SK-MEL-5 (cell line): ENCODE data around the gene VPS8. TPM values are rescaled to one million over a fixed set of nuclear protein-coding genes. Genes with fewer than 3 reads are reported as not detected.

Source experiments
- DNase-seq: peaks from one replicate; pipeline ENCODE4 v3.0.0-alpha.2; 2016; ENCODE audit warnings: low read depth, low spot score
- in situ Hi-C: cut with HindIII; loops from 2 replicates; pipeline ENCODE4 v1.10.0; 2016; ENCODE audit warnings: low sequenced_read_pairs, high pct_unique_total_duplicates, low pct_unique_long_range_greater_than_20kb
- polyA plus RNA-seq, 2 experiments: library from polyadenylated mRNA; depleted of rRNA; stranded (reverse); fragments of >200 nt; gene quantifications; 2 replicates each; pipeline ENCODE4 v1.2.3, GENCODE V29; 2015
- total RNA-seq: library from RNA; depleted of rRNA; stranded (reverse); fragments of >200 nt; shearing (Covaris generic); gene quantifications from 2 replicates; pipeline ENCODE4 v1.2.3, GENCODE V29; 2014; rRNA removed

Gene VPS8
- total RNA-seq = 51.5 and 53.0 TPM in 2 replicates
- 23.5 and 34.7 TPM in 2 replicates for polyA plus RNA-seq (2015; cell fraction: cytosol; rRNA removed)
- 128 and 163 TPM in 2 replicates for polyA plus RNA-seq (2015; cell fraction: nucleus; rRNA removed)

DNA sequence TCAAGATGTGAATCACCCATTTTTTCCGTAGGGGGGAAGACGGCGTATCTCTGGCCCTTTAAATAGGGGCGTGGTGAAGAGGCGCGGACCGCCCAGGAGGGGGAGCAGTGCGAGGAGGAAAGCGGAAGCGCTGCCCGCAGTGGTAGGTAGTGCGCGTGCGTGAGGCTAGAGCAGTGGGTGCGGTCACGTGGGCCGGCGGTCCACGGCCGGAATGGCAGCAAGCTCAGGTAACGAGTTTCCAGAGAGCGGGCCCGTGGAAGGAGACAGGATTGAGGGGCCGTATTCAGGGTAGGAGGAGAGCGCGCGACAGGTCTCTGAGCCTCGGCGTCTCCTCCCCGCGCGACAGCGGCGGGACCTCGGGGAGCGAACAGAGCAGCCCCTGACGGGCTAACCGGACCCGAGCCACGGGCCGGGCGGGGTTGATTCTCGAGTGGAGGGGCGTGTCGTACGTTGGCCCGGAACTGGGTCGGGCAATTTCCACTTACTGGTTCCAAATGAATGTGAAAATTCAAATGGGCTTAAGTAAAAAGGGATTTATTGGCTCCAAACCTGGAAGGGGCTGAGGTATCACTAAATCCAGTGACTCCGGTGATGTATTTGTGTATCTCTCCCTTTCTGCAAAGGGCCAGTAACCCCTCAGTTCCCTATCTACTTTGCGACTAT, at the start of gene VPS8:
VPS8 (plus strand) TSS at position 168 of the 663 bp plus-strand sequence. CDS start 12,467 bp downstream, outside the sequence.
- peak; percentile 96 for DNase-seq
- in situ Hi-C loops = no loop called here

- no peak for DNase-seq
- in situ Hi-C loops = no loop called here
These were observed 47.8 kb upstream of the VPS8 start for GRCh38 chr3:184764191-184764590.

DNA sequence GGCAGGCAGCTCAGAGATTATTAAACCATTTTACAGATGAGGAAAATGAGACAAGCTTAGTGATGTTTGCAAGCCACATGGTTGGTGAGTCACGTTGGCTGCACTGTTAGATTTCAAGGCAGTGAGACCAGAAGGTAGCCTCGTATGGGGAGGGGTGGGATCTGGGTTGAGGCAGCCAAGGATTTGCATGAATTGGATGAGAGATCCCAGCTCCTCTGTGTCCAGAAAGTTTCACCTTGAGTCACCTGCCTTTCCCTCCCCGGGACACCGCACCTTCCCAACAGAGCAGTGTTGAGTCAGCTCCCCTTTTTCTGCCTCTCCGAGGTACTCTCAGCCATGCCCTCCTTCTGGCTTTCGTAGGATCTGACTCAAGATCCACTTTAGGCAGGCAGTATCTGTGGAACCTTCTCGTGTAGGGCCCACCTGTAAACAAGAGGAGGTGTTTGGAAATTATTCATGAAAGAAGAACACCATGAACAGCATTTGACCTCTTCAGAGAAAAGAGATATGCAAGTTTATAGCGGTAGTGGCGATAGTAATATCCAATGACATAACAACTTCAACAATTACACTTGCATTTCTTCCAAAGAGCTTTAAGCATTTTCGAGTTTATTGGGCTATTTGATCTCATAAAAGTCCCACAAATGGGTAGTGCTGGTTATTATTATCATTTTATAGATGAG, 46.8 kb upstream of the VPS8 start:
- no peak for DNase-seq
- in situ Hi-C loops = no loop called here

DNA sequence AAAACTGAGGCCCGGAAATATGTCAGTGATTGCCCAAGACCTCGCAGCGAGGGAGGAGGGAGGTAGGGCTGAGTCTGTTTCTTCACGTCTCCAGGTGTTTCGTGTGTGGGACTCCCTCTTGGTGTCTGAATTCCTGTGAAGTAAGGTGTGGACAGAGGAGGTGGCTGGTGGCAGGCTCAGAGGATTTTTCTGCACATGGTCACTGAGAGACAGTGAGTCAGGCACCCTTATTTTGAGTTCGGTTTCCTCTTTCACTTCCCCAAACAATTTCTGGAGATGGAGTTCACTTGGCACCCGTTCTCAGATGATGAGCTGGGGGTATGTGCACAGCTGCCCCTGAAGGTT, 46.3 kb upstream of the VPS8 start:
- in situ Hi-C loops = no loop called here
- DNase-seq = no peak

- in situ Hi-C loops = no loop called here
- peak; percentile 22 for DNase-seq
These were observed 45.3 kb upstream of the VPS8 start for GRCh38 chr3:184766555-184767261.

DNA sequence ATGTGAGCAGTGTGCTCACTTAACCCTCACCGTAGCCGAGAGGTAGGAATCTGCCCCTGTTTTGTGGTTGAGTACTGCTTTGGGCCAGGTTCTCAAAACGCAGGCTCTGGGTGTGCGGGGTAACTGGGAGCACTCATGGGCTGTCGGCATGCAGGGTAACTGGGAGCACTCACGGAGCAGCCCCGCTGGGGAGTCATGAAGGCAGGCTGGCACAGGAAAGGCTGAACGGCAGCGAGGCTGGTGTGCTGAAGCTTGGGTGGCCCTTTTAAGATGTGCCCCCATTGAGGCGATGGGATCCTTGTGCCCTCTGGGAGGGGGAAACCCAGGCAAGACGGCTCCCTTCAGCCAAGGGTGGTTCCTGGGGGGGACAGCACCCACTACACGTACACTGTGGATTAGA, 44.6 kb upstream of the VPS8 start:
- DNase-seq = no peak
- in situ Hi-C loops = no loop called here

GRCh38 chr3:184769382-184770170, 42.4 kb upstream of the VPS8 start:
- in situ Hi-C loops = no loop called here
- no peak for DNase-seq

DNA sequence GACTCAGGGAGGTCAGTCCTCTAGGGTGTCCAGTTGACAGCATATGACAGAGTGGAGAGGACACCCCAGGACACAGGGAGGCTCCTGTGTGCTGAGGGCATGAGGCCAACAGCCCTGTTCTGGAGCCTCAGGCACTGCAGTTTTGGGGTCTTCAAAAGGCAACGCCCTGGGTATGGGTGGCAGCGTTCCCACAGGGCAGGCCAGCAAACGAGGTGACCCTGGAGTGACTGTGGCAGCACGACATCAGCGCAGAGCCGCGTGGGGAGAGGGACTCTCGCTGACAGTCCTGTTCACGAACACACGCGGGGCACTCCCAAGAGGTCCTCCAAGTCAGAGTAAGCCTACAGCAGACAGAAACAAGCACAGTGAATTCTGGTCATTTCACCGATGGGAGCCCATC, 41.4 kb upstream of the VPS8 start:
- in situ Hi-C loops = no loop called here
- no peak for DNase-seq

DNA sequence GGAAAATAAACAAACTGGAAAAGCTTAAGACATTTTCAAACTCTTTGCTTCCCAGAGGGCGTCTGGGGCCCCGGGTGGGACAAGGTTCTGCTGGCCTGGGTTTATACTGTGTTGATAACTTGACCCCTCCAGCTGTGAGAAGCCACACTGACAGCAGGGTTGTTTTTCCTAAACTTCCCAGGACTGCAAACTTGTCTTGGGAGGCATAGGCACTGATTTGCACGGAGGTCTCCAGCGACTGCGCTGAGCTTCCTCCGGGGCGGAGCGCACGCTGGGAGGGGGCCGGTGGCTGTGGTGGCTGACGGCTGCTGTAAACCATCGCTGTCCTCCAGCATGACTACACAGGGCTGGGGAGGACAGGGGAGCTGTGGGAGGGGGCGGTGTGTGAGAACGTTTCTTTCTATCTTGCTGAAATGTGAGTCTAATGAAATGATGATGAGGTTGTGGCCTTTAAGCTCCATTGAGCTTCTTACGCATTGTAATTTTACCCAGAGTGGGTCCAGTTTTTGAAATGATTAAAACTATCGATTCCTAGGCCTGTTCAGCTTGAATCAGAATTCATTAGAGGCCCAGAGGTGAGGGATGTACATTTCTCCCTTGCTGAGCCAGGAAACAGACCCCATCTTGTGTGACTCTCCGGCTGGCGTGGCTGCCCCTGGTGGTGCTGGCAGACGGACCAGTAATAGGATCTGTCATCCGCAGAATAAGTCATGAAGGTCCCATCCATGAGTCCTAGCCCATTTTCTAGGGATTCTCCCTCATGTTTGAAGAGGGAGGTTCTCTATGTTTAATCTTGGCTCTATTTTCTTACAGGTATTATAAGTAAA, 40.5 kb upstream of the VPS8 start:
- in situ Hi-C loops = no loop called here
- no peak for DNase-seq

DNA sequence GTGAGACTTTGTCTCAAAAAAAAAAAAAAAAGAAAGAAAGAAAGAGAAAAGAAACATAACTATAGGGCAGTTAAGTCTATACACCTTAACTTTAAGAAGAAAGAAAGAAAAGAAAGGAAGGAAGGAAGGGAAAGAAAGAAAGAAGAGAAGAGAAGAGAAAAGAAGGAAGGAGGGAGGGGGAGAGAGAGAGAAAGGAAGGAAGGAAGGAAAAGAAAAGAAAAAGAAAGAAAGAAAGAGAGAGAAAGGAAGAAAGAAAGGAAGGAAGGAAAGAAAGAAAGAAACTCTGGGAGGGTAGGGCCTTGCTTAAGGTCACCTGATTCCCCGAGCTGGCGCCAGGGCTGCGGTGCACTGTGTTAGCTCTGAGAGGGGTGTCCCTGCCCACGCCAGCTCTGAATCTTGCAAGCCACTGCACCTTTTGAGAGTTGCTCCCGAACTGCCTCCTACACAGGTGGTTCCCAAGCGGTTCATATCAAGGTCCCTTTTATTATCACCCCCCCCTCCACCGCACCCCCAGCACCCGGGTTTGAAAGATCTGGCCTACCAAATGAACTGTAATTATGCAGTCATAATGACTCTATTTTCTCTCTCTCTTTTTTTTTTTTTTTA, 39.2 kb upstream of the VPS8 start:
- in situ Hi-C loops = no loop called here
- no peak for DNase-seq

DNA sequence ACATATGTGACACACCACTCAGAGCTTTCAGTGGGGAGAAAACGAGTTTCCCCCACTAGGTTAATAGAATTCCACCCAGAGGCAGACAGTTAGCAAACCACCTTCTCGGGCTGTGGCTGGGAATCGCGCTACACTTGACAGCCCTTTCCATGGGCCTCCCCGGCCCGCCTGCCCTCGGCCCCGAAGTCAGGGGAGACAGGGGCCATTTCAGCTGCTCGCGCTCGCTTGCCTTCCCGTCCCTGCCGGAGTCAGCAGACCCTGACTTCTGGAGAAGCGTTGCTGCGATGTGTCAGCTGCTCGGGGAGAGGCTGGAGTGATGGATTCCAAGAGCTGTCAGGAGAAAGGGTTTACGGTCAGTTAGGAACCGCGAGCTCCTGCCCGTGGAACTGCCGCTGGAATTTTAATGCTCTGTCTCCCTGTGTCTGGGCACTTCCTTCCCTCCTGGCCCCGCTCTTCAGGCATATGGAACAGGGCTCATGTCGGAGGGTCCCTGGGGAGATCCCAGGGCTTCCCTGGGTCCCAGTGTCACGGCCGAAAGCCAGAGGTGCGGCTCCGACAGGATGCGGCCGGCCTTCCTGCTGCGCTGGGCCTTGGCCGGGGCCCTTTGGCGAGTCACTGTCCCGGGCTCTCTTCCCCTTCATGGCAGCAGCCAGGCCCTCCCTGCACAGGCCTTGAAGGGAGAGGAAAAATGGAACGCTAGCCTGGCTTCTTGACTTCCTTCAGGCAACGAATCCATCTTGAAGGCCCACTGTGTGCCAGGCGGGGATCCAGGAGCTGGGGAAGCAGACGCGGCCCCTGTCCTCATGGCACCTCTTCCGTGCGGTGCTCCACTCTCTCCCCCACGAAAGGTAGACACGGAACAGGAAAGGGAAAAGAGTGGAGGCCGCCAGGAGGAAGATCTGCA, 38.4 kb upstream of the VPS8 start:
- in situ Hi-C loops = no loop called here
- no peak for DNase-seq

GRCh38 chr3:184776916-184777315, 35.0 kb upstream of the VPS8 start:
- in situ Hi-C loops = no loop called here
- no peak for DNase-seq

- in situ Hi-C loops = no loop called here
- DNase-seq = peak; percentile 93
These were observed 34.2 kb upstream of the VPS8 start for GRCh38 chr3:184777566-184778356.

- no peak for DNase-seq
- in situ Hi-C loops = no loop called here
These were observed 33.3 kb upstream of the VPS8 start for GRCh38 chr3:184778426-184779332.
